PC-9 (cell line): ENCODE results near the gene RNU11.

Experiments used
- EZH2 ChIP-seq: fragments of 200-600 bp; sonication (generic); IDR thresholded peaks from 2 replicates; pipeline ENCODE4 v1.8.0; 2017; ENCODE audit warnings: antibody characterized with exemption, low read depth
- TF ChIP-seq, protein P1 (sequence below): fragments of 200-600 bp; sonication (generic); conservative IDR thresholded peaks from 2 replicates; pipeline ENCODE4 v1.6.1; 2017; ENCODE audit warnings: mixed run types, antibody characterized with exemption, mild to moderate bottlenecking, moderate library complexity

DNA sequence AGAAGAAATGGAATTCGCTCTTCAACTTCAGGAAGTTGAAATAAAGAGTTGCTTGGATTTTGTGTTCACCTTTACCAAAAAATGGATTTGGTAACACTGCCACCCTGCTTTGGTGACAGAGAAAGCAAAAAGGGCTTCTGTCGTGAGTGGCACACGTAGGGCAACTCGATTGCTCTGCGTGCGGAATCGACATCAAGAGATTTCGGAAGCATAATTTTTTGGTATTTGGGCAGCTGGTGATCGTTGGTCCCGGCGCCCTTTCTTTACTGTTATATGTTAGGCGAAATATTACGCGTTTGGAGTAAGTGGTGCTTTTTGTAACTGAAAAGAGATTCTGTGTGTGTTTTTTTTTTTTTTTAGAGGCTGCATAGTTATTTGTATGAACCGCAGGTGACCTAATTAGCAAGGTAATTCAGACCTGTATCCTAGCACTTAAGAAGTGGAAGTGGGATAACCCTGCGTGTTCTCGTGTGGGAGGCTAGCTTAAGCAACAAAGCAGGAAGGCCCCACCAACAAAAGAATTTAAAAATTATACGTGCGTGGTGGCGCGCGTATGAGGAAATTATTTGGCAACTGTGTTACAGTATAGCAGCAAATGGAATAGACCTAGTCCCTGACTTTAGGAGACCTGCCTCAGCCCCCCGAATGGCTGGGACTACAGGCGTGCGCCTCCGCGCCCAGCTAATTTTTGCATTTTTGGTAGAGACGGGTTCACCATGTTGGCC is at the start of gene RNU11:
- TF ChIP-seq, protein P1, sequence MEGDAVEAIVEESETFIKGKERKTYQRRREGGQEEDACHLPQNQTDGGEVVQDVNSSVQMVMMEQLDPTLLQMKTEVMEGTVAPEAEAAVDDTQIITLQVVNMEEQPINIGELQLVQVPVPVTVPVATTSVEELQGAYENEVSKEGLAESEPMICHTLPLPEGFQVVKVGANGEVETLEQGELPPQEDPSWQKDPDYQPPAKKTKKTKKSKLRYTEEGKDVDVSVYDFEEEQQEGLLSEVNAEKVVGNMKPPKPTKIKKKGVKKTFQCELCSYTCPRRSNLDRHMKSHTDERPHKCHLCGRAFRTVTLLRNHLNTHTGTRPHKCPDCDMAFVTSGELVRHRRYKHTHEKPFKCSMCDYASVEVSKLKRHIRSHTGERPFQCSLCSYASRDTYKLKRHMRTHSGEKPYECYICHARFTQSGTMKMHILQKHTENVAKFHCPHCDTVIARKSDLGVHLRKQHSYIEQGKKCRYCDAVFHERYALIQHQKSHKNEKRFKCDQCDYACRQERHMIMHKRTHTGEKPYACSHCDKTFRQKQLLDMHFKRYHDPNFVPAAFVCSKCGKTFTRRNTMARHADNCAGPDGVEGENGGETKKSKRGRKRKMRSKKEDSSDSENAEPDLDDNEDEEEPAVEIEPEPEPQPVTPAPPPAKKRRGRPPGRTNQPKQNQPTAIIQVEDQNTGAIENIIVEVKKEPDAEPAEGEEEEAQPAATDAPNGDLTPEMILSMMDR, result no peak
- TF ChIP-seq EZH2, result no peak
